GM12873 (cell line): ENCODE measurements around the gene IL13RA1.

ENCODE experiments used
- TF ChIP-seq, protein P1 (sequence below): IDR thresholded peaks from 2 replicates; pipeline ENCODE4 v1.5.1; 2012; ENCODE audit warnings: low read depth, mild to moderate bottlenecking, moderate library complexity, low read length, control low read depth; ENCODE audit not compliant: insufficient read depth; ENCODE audit errors: missing control alignments

Gene IL13RA1

DNA sequence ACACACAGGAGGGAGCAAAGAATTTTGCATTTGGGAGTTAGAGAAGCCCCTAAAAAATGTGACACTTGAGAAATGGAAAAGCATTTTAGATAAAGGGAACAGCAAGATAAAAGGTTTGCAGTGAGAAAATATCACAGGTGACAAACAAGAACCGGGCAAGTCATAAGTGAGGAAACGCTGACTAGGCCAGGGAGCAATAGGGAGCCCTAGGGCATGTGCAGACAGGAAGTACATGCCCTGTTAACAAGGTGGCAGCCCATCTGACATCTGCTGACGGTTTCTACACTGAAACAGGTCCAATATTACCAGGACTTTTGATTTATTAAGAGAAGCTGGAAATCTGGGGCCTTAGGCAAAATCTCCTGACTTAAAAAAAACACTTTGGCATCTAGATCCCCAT is 4.0 kb upstream of the IL13RA1 start:
- TF ChIP-seq, protein P1, sequence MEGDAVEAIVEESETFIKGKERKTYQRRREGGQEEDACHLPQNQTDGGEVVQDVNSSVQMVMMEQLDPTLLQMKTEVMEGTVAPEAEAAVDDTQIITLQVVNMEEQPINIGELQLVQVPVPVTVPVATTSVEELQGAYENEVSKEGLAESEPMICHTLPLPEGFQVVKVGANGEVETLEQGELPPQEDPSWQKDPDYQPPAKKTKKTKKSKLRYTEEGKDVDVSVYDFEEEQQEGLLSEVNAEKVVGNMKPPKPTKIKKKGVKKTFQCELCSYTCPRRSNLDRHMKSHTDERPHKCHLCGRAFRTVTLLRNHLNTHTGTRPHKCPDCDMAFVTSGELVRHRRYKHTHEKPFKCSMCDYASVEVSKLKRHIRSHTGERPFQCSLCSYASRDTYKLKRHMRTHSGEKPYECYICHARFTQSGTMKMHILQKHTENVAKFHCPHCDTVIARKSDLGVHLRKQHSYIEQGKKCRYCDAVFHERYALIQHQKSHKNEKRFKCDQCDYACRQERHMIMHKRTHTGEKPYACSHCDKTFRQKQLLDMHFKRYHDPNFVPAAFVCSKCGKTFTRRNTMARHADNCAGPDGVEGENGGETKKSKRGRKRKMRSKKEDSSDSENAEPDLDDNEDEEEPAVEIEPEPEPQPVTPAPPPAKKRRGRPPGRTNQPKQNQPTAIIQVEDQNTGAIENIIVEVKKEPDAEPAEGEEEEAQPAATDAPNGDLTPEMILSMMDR: no peak

DNA sequence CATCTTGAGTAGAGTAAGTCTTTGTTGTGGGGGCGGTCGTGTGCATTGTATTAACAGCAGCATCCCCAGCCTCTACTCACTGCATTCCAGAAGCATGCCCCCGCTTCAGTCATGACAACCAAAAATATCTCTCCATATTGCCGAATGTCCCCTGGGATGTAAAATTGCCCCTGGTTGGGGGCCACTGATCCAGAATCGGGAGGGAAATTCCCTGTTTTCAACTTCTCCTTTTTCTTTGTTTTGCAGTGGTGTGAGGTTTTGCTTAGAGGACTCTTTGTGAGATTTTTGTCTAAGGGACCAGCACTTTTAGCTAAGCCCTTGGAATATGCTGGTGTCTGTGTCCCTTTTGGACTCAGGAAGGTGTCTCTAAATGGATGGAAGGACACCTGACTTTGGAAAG is 3.0 kb upstream of the IL13RA1 start:
- TF ChIP-seq, protein P1: no peak

- TF ChIP-seq, protein P1: no peak
Measured at GRCh38 chrX:118724775-118725174, 2.6 kb upstream of the IL13RA1 start.

DNA sequence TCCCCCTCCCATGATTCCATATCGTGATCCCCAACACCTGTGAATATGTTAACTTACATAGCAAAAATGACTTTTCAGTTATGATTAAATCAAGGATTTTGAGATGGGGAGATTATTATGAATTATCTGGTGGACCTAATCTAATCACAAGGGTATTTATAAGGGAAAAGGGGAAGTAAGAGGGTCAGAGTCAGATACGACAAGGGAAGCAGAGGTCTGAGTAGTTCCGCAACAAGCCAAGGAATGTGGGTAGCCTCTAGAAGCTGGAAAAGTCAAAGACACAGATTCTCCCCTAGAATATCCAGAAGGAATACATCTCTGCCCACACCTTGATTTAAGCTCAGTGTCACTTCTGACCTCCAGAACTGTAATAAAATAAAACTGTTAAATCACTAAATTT is 1.0 kb upstream of the IL13RA1 start:
- TF ChIP-seq, protein P1: no peak

DNA sequence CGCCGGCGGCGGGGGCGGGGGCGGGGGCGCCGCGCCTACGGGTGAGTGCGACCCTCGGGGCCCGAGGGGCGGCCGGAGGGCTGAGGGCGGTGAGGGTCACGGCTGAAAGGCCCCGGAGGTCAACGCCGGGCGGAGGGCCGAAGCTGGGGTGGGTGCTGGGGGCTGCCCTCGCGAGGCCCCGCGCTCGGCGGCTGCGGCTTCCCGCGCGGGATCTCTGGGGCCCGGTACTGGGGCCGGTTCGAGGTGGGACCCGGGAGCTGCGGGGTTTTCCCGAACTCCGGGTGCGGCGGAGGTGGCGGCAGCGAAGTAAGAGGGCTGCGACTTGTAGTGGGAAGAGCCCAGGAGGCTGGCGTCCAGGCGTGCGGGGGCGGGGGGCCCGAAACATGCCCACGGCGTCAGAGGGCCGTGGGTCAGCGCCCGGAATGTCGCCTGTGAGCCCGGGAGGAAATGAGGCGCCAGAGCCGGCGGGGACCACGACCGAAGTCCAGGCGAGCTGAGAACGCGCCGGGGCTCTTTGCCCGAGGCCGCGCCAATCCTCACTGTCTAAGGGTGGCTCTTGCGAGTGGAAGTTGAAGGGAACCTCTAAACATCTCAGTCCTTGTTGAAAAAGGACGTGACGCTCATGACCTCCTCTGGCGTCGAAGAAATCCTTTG is 407 bp downstream of the IL13RA1 start:
- TF ChIP-seq, protein P1: no peak

DNA sequence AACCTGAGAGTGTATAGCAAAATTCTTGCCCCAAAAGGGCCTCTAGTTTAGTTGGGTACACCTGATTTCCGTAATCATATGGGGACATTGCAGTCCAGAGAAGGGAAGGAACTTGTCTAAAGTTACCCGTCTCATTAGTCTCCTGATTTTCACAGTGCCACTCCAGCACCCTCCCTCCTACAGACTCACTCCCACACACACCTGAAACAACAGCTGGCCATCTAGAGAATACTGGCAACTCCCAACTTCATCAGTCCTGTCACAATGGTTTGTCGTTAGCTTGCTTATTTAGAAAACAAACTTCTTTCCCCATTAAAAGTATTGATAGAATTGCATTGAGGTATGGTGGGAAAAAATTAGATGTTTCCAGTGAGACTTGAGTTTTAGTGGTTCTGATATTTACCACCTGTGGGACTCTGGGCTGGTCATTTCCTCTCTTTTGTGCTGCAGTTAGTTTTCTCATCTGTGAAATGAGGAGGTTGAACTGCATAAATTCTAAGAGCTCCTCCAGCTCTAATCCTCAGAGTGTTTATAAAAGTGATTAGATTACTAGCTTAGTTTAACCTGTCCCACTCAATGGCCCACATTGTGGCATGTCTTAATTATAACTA is 1.7 kb downstream of the IL13RA1 start:
- TF ChIP-seq, protein P1: no peak

DNA sequence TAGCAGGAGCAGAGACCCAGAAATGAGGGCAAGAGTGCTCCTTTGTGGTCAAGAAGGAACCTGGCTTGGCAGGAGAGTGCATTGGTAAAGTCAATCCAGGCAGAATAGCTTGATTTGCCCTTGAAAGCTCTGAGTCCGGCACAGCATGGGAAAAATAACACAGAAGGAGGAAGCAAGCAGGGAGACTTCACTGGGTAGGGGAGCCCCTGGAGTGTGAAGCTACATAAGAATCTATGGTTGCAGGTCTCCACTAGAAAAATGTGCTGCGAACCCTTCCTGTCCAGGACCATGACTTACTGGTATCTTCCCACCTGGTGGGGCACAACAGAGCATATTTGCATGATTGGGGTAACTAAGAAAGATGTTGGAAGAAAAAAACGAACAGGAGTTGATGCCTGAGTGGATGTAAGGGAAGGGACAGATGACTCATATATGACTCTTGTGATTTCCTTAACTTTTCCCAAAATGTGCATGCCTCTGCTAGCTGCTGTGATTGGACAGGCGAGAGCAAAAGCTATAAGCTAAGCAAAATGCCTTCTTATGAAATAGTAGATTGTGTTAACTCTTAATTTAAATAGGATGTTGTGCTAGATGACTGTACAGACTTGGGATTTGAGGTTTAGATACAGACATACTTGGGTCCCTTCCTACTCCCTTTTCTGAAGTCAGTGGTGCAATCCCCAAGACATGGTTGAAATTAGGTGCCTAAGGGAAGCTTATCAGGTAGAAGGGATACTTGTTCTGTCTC is 3.3 kb downstream of the IL13RA1 start:
- TF ChIP-seq, protein P1: no peak
